Esophagus squamous epithelium (tissue), 4 donors: ENCODE results near the gene VAPA.

Experiments used
- POLR2A ChIP-seq, 4 donors: fragments of 450-650 bp; IDR thresholded peaks; one replicate each; pipeline ENCODE4 v1.6.1; 2017; ENCODE audit warnings: antibody characterized with exemption in 4 of 4, mild to moderate bottlenecking in 4 of 4, moderate library complexity in 3 of 4
- TF ChIP-seq, protein P1 (sequence below), 6 experiments: fragments of 450-650 bp in 4 of 6; fragments of 200-600 bp in 2 of 6; sonication (generic) in 2 of 6; IDR thresholded peaks; one replicate each; pipeline ENCODE4 v1.5.1; 2016 to 2019; ENCODE audit warnings: antibody characterized with exemption in 6 of 6, mild to moderate bottlenecking in 4 of 6, moderate library complexity in 4 of 6

DNA sequence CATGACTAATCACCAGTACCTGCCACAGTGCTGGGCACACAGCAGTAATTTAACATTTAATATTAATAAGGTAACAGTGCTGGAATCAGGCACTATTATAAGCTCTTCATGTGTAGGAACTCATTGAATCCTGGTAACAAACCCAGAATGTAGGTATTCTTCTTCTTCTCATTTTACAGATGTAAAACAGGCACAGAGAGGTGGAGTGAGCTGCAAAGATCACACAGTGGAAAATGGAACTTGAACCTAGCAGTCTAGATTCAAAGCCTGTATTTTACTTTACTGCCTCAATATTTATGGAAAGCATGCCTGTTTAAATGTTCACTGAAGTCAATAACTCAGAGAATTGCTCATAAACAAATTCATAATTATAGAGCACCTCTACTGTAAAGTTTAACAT, 3.7 kb upstream of the VAPA start:
- TF ChIP-seq, protein P1, sequence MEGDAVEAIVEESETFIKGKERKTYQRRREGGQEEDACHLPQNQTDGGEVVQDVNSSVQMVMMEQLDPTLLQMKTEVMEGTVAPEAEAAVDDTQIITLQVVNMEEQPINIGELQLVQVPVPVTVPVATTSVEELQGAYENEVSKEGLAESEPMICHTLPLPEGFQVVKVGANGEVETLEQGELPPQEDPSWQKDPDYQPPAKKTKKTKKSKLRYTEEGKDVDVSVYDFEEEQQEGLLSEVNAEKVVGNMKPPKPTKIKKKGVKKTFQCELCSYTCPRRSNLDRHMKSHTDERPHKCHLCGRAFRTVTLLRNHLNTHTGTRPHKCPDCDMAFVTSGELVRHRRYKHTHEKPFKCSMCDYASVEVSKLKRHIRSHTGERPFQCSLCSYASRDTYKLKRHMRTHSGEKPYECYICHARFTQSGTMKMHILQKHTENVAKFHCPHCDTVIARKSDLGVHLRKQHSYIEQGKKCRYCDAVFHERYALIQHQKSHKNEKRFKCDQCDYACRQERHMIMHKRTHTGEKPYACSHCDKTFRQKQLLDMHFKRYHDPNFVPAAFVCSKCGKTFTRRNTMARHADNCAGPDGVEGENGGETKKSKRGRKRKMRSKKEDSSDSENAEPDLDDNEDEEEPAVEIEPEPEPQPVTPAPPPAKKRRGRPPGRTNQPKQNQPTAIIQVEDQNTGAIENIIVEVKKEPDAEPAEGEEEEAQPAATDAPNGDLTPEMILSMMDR (IDR thresholded peaks at IDR 0.05): no peak
- TF ChIP-seq POLR2A (IDR thresholded peaks at IDR 0.05): no peak
